GM12875 (cell line): ENCODE measurements around the gene PDGFC.

Experiments
- H3K4me3 ChIP-seq: one replicate; pipeline ENCODE4 v1.5.1; 2011; ENCODE audit warnings: low read depth, low read length, control low read depth
- TF ChIP-seq, protein P1 (sequence below): IDR thresholded peaks from 2 replicates; pipeline ENCODE4 v1.5.1; 2011; ENCODE audit warnings: low read depth, mild to moderate bottlenecking, control low read depth, inconsistent platforms, low read length, moderate library complexity, borderline replicate concordance; ENCODE audit not compliant: insufficient read depth

Gene PDGFC

DNA sequence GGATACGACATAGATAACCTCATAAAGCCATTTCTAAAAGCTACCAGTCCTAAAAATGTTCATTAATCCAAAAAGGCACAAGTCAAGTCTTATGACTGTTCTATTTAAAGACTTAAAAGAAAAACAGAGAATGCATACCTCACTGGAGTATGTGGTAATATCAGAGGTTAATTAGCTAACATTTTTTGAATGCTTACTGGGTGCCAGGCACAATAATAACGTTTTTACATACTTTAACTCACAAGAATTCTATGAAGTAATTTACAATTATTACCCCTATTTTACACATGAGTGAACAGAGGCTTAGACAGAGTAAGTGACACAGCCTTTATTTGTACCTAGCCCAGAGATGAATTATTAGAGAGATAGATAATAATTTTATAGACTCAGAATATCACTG lies 207.5 kb downstream of the PDGFC start:
- TF ChIP-seq, protein P1, sequence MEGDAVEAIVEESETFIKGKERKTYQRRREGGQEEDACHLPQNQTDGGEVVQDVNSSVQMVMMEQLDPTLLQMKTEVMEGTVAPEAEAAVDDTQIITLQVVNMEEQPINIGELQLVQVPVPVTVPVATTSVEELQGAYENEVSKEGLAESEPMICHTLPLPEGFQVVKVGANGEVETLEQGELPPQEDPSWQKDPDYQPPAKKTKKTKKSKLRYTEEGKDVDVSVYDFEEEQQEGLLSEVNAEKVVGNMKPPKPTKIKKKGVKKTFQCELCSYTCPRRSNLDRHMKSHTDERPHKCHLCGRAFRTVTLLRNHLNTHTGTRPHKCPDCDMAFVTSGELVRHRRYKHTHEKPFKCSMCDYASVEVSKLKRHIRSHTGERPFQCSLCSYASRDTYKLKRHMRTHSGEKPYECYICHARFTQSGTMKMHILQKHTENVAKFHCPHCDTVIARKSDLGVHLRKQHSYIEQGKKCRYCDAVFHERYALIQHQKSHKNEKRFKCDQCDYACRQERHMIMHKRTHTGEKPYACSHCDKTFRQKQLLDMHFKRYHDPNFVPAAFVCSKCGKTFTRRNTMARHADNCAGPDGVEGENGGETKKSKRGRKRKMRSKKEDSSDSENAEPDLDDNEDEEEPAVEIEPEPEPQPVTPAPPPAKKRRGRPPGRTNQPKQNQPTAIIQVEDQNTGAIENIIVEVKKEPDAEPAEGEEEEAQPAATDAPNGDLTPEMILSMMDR: no peak
- H3K4me3 ChIP-seq: no peak overlapping the region

DNA sequence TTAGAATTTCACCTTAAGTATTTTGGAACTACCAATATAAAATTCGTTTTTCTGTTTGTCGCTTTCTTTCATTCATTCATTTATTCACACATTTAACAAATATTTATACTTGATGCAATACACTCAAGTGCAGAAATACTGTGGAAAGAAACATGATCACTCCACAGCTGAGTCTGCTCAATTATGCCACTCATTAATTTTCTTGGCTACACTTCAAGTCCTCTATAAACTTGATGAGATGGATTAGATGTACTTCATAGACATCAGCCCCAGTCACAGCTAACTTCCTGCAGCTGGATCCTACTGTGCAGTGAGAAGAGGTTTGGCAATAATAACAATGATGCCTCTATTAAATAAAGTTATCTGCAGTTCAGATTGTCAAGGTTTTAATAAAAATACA lies 208.1 kb downstream of the PDGFC start:
- H3K4me3 ChIP-seq: no peak overlapping the region
- TF ChIP-seq, protein P1: no peak

DNA sequence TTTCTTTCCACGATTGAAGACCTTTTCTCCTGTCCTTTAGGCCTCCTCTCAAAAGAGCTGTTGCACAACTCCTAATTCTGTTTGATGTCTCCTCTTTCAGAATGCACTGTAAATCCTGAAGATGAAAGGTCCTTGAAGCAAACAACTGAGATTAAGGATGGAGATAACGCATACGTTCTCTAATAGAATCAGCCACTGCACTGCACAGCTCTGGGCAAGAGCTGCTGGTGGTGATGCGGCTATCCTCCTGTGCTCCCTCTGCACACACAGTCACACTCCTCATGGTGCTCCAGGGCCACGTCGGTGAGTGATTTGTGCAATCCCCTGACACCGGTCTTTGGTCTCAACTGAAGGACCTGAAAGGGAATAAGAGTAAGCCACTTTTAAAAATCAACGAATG lies 208.7 kb downstream of the PDGFC start:
- H3K4me3 ChIP-seq: no peak overlapping the region
- TF ChIP-seq, protein P1: no peak

DNA sequence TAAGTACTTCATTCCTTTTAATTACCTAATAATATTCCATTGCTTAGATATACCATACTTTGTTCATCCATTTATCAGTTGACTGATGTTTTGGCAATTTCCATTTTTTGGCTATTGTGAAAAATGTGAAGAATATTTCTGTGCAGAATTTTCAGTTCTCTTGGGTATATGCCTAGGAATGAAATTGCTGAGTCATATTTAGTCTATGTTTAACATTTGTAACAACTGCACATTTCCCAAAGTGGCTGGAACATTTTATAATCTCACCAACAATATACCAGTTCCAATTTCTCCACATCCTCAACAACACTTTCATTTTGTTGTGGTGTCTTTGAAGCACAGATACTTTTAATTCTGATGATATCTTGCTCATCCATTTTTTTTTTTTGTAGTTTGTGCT lies 215.5 kb downstream of the PDGFC start:
- TF ChIP-seq, protein P1: no peak
- H3K4me3 ChIP-seq: no peak overlapping the region

DNA sequence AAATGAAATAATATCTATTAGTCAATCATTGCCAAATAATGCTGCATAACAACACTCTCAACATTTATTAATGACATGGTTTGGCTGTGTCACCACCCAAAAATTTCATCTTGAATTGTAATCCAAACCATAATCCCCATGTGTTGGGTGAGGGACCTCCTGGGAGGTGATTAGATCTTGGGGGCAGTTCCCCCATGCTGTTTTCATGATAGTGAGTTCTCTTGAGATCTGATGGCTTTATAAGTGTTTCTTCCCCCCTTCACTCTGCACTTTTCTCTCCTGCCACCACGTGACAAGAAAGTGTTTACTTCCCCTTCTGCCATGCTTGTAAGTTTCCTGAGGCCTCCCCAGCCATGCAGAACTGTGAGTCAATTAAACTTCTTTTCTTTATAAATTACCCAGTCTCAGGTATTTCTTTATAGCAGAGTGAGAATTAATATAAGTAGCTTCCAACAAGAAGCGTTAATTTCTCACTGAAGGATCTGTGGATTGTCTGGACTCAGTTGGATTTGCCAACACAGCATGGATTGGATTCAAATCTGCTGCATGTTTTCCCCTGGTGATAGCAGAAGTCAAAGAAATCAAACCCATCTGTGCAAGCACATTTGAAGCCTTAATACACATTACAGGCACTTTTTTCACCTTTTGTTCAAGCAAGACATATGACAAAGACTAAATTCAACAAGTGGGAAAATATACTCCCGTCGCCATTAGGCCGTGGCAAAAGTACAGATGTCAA lies 216.6 kb downstream of the PDGFC start:
- no peak overlapping the region for H3K4me3 ChIP-seq
- TF ChIP-seq, protein P1: no peak

DNA sequence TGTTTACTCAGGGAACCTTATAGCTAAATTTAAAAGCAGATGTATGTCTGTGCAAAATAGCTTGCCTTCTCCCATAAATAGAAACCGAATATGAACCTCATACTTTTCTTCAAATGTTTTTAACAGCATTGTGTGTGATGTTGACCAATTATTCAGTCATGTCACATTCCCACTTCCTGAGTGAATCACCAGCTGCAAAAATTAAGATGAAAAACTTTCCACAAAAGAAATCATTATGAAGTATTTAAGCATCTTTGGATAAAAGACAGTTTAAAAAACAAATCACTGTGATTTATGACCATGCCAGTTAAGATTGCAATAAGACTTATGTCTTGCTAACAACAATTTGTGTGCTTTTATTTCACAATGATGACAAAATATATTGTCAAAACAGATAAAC lies 220.1 kb downstream of the PDGFC start:
- TF ChIP-seq, protein P1: no peak
- no peak overlapping the region for H3K4me3 ChIP-seq
